A549 (cell line): Measurements from ENCODE around the gene NGDN. TPM values are rescaled to one million over a fixed set of nuclear protein-coding genes. Genes with fewer than 3 reads are reported as not detected.

Experiments used
- ATAC-seq, 2 experiments: fragments of 200-7000 bp in 1 of 2; fragments of >200 bp in 1 of 2; cut with Nextera tagmentation in 1 of 2; cut with Tn5 transposase in 1 of 2; 3 replicates each; pipeline versions ENCODE4 v1.8.0 to v1.9.1; 2018 to 2020; ENCODE audit warnings: mild to moderate bottlenecking in 1 of 2, moderate library complexity in 1 of 2
- CTCF ChIA-PET: fragments of 300-600 bp; sonication (Branson Sonifier 250); formaldehyde crosslinking; extraction: SDS; loops from one replicate; lab custom pipeline; 2021; ENCODE audit warnings: antibody characterized with exemption, inconsistent platforms; lab: Yijun Ruan, JAX
- POLR2A ChIA-PET: fragments of 350-600 bp; formaldehyde crosslinking; extraction: SDS; loops from one replicate; lab custom pipeline; 2021; ENCODE audit warnings: antibody characterized with exemption, inconsistent platforms; lab: Yijun Ruan, JAX
- DNase-seq, 2 experiments: peaks; one replicate each; pipeline versions ENCODE4 v3.0.0 to v3.0.0-alpha.2; 2011 to 2016; ENCODE audit warnings: low read depth in 1 of 2, low spot score in 1 of 2
- FAIRE-seq: peaks from 2 replicates; lab custom pipeline; 2011; peaks lifted over from hg19 to GRCh38; lab: Jason Lieb, UNC
- H3K27ac ChIP-seq, 2 experiments: fragments of >200 bp; sonication (Bioruptor Twin); formaldehyde crosslinking; 3 replicates each; pipeline ENCODE4 v1.5.1; 2016 to 2017
- H3K4me1 ChIP-seq: fragments of >200 bp; sonication (Bioruptor Twin); formaldehyde crosslinking; 3 replicates; pipeline ENCODE4 v1.6.1; 2016
- H3K4me2 ChIP-seq: fragments of >200 bp; sonication (Bioruptor Twin); formaldehyde crosslinking; 3 replicates; pipeline ENCODE4 v1.6.1; 2016
- H3K4me3 ChIP-seq: fragments of >200 bp; sonication (Bioruptor Twin); formaldehyde crosslinking; 3 replicates; pipeline ENCODE4 v1.5.1; 2016
- H3K9me3 ChIP-seq: fragments of >200 bp; sonication (Bioruptor Twin); formaldehyde crosslinking; 3 replicates; pipeline ENCODE4 v1.6.1; 2016
- CEBPB ChIP-seq, 2 experiments: fragments of >200 bp in 1 of 2; sonication (Bioruptor Twin) in 1 of 2; formaldehyde crosslinking in 1 of 2; IDR thresholded peaks; 2 replicates each; pipeline ENCODE4 v1.6.1; 2012 to 2016
- CHD4 ChIP-seq: fragments of 200-600 bp; sonication (generic); IDR thresholded peaks from 2 replicates; pipeline ENCODE4 v1.6.1; 2016; ENCODE audit warnings: antibody characterized with exemption, mild to moderate bottlenecking, borderline replicate concordance
- ESRRA ChIP-seq: fragments of 150-350 bp; IDR thresholded peaks from 2 replicates; pipeline ENCODE4 v1.6.1; 2014; ENCODE audit warnings: mild to moderate bottlenecking, low read length, borderline replicate concordance
- FOSB ChIP-seq: fragments of 250-450 bp; sonication (Bioruptor Pico); IDR thresholded peaks from 2 replicates; pipeline ENCODE4 v1.5.0; 2020; ENCODE audit warnings: mild to moderate bottlenecking, moderate library complexity
- FOSL2 ChIP-seq, 2 experiments: fragments of 450-650 bp in 1 of 2; fragments of >200 bp in 1 of 2; sonication (Bioruptor Twin) in 1 of 2; formaldehyde crosslinking; IDR thresholded peaks; 2 replicates each; pipeline versions ENCODE4 v1.5.0 to v1.6.1; 2016 to 2020; ENCODE audit warnings: mild to moderate bottlenecking in 1 of 2, moderate library complexity in 1 of 2
- HEYL ChIP-seq: fragments of 250-450 bp; sonication (Bioruptor Pico); IDR thresholded peaks from 2 replicates; pipeline ENCODE4 v1.8.0; 2021; ENCODE audit warnings: mild to moderate bottlenecking, moderate library complexity
- JUNB ChIP-seq: fragments of >200 bp; sonication (Bioruptor Twin); formaldehyde crosslinking; IDR thresholded peaks from 2 replicates; pipeline ENCODE4 v1.6.1; 2016
- MAFK ChIP-seq: fragments of 450-650 bp; IDR thresholded peaks from 2 replicates; pipeline ENCODE4 v1.6.1; 2014; ENCODE audit not compliant: partially characterized antibody
- MAZ ChIP-seq: fragments of 150-350 bp; IDR thresholded peaks from 2 replicates; pipeline ENCODE4 v1.6.1; 2014; ENCODE audit warnings: antibody characterized with exemption, low read depth, low read length, borderline replicate concordance
- NFE2L2 ChIP-seq: fragments of 150-350 bp; conservative IDR thresholded peaks from 2 replicates; pipeline ENCODE4 v1.6.1; 2014; ENCODE audit warnings: low read length
- NPAS2 ChIP-seq: fragments of 250-450 bp; sonication (Bioruptor Pico); IDR thresholded peaks from 2 replicates; pipeline ENCODE4 v1.8.0; 2022; ENCODE audit warnings: mild to moderate bottlenecking, moderate library complexity, borderline replicate concordance
- RCOR1 ChIP-seq: fragments of 150-350 bp; IDR thresholded peaks from 2 replicates; pipeline ENCODE4 v1.6.1; 2014; ENCODE audit warnings: antibody characterized with exemption, low read length, low read depth
- SMC3 ChIP-seq: fragments of >200 bp; sonication (Bioruptor Twin); formaldehyde crosslinking; IDR thresholded peaks from 3 replicates; pipeline ENCODE4 v1.6.1; 2018; ENCODE audit warnings: inconsistent platforms
- SREBF2 ChIP-seq: fragments of 450-650 bp; IDR thresholded peaks from 2 replicates; pipeline ENCODE4 v1.6.1; 2014; ENCODE audit warnings: mild to moderate bottlenecking, moderate library complexity
- USF2 ChIP-seq: fragments of 450-650 bp; IDR thresholded peaks from 2 replicates; pipeline ENCODE4 v1.6.1; 2014; ENCODE audit warnings: antibody characterized with exemption
- WGBS: methylation state at CpG from one replicate; pipeline ENCODE4 v1.1.6; 2017; ENCODE audit errors: missing lambda C conversion rate; 5-methylcytosine and 5-hydroxymethylcytosine counted together
- polyA plus RNA-seq, 4 experiments: library from polyadenylated mRNA; depleted of rRNA in 3 of 4; stranded (reverse); fragments of >200 nt; fragmentation: RNase III in 1 of 4; extraction: RNeasy Plus Mini Kit Qiagen cat#74134 plus additional on column Dnase treatment in 1 of 4; gene quantifications; 2 replicates in 3 of 4; 3 replicates in 1 of 4; pipeline ENCODE4 v1.2.3, GENCODE V29; 2011 to 2017
- TF ChIP-seq, protein P1 (sequence below): fragments of >200 bp; sonication (Bioruptor Twin); formaldehyde crosslinking; IDR thresholded peaks from 3 replicates; pipeline ENCODE4 v1.5.1; 2016
- TF ChIP-seq, protein P2 (sequence below): fragments of >200 bp; sonication (Bioruptor Twin); formaldehyde crosslinking; IDR thresholded peaks from 2 replicates; pipeline ENCODE4 v1.6.1; 2016
- TF ChIP-seq, protein P3 (sequence below): IDR thresholded peaks from 2 replicates; pipeline ENCODE4 v1.6.1; 2012
- TF ChIP-seq, protein P4 (sequence below): fragments of 250-450 bp; sonication (Bioruptor Pico); IDR thresholded peaks from 2 replicates; pipeline ENCODE4 v1.5.0; 2021; ENCODE audit warnings: mild to moderate bottlenecking, moderate library complexity, borderline replicate concordance

NGDN gene
- polyA plus RNA-seq, 2 of the 4 experiments (the other 2 are of a cell fraction): 62.9 to 108 TPM

GRCh38 chr14:23457587-23458445 is 11.7 kb upstream of the NGDN start:
- FAIRE-seq (no peak), ATAC-seq (peak; percentile 62 to 70; a peak in 3 of 6 replicates), DNase-seq (peak in 1 of 2 experiments; percentile 35)
- ChIA-PET POLR2A (no interaction called here), CTCF (interaction anchor here (0.6 to 1.7 kb wide), 4 partner anchors 10 to 131 kb away, joined by 3 to 7 read pairs (median 6); no protein-coding TSS in a partner anchor)
- Histone ChIP-seq H3K27ac (no peak overlapping the region), H3K4me3 (no peak overlapping the region), H3K9me3 (no peaks in the 10 kb centered on the region), H3K4me1 (peaks cover 7% of the 10 kb centered on the region; the same call in 2 of the 3 replicates), H3K4me2 (peak overlapping the region; percentile 23; the same call in 1 of the 3 replicates)
- TF ChIP-seq MAFK (peak; percentile 41), ESRRA (no peak), JUNB (no peak)
- WGBS: 39% methylated on average over 5 of the region's 5 CpGs

GRCh38 chr14:23460960-23461359 is 8.5 kb upstream of the NGDN start:
- ATAC-seq (no peak), FAIRE-seq (no peak), DNase-seq (peak in 1 of 2 experiments; percentile 21)
- peaks cover 7% of the 10 kb centered on the region; the same call in 2 of the 3 replicates for H3K4me1 ChIP-seq
- ChIA-PET CTCF (no interaction called here), POLR2A (no interaction called here)
- no peak overlapping the region for H3K4me2 ChIP-seq
- TF ChIP-seq, protein P1, sequence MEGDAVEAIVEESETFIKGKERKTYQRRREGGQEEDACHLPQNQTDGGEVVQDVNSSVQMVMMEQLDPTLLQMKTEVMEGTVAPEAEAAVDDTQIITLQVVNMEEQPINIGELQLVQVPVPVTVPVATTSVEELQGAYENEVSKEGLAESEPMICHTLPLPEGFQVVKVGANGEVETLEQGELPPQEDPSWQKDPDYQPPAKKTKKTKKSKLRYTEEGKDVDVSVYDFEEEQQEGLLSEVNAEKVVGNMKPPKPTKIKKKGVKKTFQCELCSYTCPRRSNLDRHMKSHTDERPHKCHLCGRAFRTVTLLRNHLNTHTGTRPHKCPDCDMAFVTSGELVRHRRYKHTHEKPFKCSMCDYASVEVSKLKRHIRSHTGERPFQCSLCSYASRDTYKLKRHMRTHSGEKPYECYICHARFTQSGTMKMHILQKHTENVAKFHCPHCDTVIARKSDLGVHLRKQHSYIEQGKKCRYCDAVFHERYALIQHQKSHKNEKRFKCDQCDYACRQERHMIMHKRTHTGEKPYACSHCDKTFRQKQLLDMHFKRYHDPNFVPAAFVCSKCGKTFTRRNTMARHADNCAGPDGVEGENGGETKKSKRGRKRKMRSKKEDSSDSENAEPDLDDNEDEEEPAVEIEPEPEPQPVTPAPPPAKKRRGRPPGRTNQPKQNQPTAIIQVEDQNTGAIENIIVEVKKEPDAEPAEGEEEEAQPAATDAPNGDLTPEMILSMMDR: no peak
- no peak for TF ChIP-seq HEYL (CRISPR knock-in tag)
- no peak for TF ChIP-seq NPAS2 (CRISPR knock-in tag)
- TF ChIP-seq NFE2L2: no peak
- no peak for TF ChIP-seq FOSB (CRISPR knock-in tag)
- TF ChIP-seq RCOR1: no peak
- no peak for TF ChIP-seq MAZ
- TF ChIP-seq, protein P2, sequence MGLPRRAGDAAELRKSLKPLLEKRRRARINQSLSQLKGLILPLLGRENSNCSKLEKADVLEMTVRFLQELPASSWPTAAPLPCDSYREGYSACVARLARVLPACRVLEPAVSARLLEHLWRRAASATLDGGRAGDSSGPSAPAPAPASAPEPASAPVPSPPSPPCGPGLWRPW: no peak
- no peak for TF ChIP-seq JUNB
- no peak for TF ChIP-seq SMC3
- no peak for TF ChIP-seq SREBF2
- TF ChIP-seq, protein P3, sequence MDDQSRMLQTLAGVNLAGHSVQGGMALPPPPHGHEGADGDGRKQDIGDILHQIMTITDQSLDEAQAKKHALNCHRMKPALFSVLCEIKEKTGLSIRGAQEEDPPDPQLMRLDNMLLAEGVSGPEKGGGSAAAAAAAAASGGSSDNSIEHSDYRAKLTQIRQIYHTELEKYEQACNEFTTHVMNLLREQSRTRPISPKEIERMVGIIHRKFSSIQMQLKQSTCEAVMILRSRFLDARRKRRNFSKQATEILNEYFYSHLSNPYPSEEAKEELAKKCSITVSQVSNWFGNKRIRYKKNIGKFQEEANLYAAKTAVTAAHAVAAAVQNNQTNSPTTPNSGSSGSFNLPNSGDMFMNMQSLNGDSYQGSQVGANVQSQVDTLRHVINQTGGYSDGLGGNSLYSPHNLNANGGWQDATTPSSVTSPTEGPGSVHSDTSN: no peak
- H3K9me3 ChIP-seq: no peaks in the 10 kb centered on the region
- no peak overlapping the region for H3K4me3 ChIP-seq
- no peak overlapping the region for H3K27ac ChIP-seq

DNA sequence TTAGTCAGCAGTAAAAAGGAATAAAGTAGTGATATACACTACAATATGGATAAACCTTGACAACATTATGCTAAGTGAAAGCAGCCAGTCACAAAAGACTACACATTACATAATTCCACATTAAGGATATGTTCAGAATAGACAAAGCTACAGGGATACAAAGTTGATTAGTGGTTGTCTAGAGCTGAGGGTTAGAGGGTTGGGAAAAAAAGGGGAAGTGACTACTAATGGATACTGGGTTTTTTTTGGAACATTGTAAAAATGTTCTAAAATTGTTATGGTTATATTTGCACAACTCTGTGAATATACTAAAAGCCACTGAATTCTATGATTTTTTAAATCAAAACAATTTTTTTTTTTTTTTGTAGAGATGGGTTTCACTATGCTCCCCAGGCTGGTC is 4.8 kb upstream of the NGDN start:
- POLR2A ChIA-PET: no interaction called here
- no peak for DNase-seq
- CTCF ChIA-PET: interaction anchor here (1.4 to 1.6 kb wide), 2 partner anchors 14 to 96 kb away, joined by 4 to 5 read pairs; no protein-coding TSS in a partner anchor
- Histone ChIP-seq H3K4me2 (no peak overlapping the region), H3K4me1 (no peaks in the 10 kb centered on the region), H3K27ac (no peak overlapping the region), H3K4me3 (no peak overlapping the region), H3K9me3 (no peaks in the 10 kb centered on the region)
- no peak for ATAC-seq
- no peak for FAIRE-seq
- TF ChIP-seq USF2 (no peak), FOSL2 (IDR thresholded peaks at IDR 0.05) (no peak), FOSL2 (CRISPR knock-in tag; IDR thresholded peaks at IDR 0.05) (no peak), CHD4 (no peak), CEBPB (IDR thresholded peaks at IDR 0.05) (no peak)
- TF ChIP-seq, protein P2: no peak
- TF ChIP-seq, protein P4, sequence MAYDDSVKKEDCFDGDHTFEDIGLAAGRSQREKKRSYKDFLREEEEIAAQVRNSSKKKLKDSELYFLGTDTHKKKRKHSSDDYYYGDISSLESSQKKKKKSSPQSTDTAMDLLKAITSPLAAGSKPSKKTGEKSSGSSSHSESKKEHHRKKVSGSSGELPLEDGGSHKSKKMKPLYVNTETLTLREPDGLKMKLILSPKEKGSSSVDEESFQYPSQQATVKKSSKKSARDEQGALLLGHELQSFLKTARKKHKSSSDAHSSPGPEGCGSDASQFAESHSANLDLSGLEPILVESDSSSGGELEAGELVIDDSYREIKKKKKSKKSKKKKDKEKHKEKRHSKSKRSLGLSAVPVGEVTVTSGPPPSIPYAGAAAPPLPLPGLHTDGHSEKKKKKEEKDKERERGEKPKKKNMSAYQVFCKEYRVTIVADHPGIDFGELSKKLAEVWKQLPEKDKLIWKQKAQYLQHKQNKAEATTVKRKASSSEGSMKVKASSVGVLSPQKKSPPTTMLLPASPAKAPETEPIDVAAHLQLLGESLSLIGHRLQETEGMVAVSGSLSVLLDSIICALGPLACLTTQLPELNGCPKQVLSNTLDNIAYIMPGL (CRISPR knock-in tag): no peak
